GM23338 (cell line): ENCODE results near the gene EFS.
"Not testable (repeated sequence)": the region's sequence is repeated elsewhere in the genome, so short reads cannot be mapped to it uniquely, and the experiment has no call there.

Experiments
- CREB1 ChIP-seq: fragments of 250-450 bp; sonication (Bioruptor Pico); IDR thresholded peaks from 2 replicates; pipeline ENCODE4 v1.5.0; 2020; ENCODE audit warnings: low read depth, mild to moderate bottlenecking, moderate library complexity
- EZH2 ChIP-seq: fragments of 200-600 bp; sonication (generic); IDR thresholded peaks from one replicate; pipeline ENCODE4 v1.8.0; 2017; ENCODE audit warnings: antibody characterized with exemption, mild to moderate bottlenecking, low read depth; ENCODE audit not compliant: unreplicated experiment
- EZH2phosphoT487 ChIP-seq: fragments of 200-600 bp; sonication (generic); IDR thresholded peaks from one replicate; pipeline ENCODE4 v1.8.1; 2018; ENCODE audit warnings: antibody characterized with exemption; ENCODE audit not compliant: unreplicated experiment
- NANOG ChIP-seq: IDR thresholded peaks from 2 replicates; pipeline ENCODE4 v1.6.1; 2016; ENCODE audit warnings: antibody characterized with exemption, borderline replicate concordance
- POLR2AphosphoS5 ChIP-seq: IDR thresholded peaks from 2 replicates; pipeline ENCODE4 v1.6.1; 2016; ENCODE audit warnings: antibody characterized with exemption, low read depth
- TF ChIP-seq, protein P1 (sequence below), 2 experiments: fragments of 200-600 bp in 1 of 2; sonication (generic) in 1 of 2; conservative IDR thresholded peaks; 2 replicates each; pipeline versions ENCODE4 v1.5.1 to v1.6.1; 2016 to 2017; ENCODE audit warnings: antibody characterized with exemption in 2 of 2, low read depth in 2 of 2, mild to moderate bottlenecking in 2 of 2, moderate library complexity in 1 of 2
- TF ChIP-seq, protein P2 (sequence below): IDR thresholded peaks from one replicate; pipeline ENCODE4 v1.6.1; 2018; ENCODE audit warnings: antibody characterized with exemption; ENCODE audit not compliant: unreplicated experiment
- TF ChIP-seq, protein P3 (sequence below): fragments of 250-450 bp; sonication (Bioruptor Pico); IDR thresholded peaks from 2 replicates; pipeline ENCODE4 v1.5.0; 2020; ENCODE audit warnings: mild to moderate bottlenecking, moderate library complexity

DNA sequence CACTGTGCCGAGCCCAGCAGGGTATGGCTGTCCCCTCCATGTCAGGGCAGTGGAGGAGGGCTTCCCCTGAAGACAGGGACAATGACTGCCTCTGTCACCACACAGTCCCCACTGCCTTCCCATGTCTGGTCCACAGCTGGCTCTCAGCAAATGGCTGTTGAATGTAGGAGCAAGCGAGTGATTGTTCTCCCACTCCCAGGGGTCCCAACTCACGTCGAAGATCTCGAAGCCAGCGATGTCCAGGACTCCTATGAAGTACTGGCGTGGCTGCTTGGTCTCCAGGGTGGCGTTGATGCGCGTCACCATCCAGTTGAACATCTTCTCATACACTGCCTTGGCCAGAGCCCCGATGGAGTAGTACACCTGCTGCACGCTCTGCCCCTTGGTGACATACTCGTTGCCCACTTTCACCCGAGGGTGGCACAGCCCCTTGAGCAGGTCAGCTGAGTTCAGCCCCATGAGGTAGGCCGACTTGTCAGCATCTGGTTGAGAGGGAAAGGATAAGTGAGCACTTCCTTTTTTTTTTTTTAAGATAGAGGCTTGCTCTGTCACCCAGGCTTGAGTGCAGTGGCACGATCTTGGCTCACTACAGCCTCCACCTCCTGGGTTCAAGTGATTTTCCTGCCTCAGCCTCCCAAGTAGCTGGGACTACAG lies 35.7 kb upstream of the EFS start:
- not testable (repeated sequence) for TF ChIP-seq EZH2; CREB1 (CRISPR knock-in tag); EZH2phosphoT487; POLR2AphosphoS5; NANOG
- TF ChIP-seq, protein P1, sequence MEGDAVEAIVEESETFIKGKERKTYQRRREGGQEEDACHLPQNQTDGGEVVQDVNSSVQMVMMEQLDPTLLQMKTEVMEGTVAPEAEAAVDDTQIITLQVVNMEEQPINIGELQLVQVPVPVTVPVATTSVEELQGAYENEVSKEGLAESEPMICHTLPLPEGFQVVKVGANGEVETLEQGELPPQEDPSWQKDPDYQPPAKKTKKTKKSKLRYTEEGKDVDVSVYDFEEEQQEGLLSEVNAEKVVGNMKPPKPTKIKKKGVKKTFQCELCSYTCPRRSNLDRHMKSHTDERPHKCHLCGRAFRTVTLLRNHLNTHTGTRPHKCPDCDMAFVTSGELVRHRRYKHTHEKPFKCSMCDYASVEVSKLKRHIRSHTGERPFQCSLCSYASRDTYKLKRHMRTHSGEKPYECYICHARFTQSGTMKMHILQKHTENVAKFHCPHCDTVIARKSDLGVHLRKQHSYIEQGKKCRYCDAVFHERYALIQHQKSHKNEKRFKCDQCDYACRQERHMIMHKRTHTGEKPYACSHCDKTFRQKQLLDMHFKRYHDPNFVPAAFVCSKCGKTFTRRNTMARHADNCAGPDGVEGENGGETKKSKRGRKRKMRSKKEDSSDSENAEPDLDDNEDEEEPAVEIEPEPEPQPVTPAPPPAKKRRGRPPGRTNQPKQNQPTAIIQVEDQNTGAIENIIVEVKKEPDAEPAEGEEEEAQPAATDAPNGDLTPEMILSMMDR (conservative IDR thresholded peaks at IDR 0.05; ENCODE audit: low read depth in 2 of 2), result not testable (repeated sequence)
- TF ChIP-seq, protein P2, sequence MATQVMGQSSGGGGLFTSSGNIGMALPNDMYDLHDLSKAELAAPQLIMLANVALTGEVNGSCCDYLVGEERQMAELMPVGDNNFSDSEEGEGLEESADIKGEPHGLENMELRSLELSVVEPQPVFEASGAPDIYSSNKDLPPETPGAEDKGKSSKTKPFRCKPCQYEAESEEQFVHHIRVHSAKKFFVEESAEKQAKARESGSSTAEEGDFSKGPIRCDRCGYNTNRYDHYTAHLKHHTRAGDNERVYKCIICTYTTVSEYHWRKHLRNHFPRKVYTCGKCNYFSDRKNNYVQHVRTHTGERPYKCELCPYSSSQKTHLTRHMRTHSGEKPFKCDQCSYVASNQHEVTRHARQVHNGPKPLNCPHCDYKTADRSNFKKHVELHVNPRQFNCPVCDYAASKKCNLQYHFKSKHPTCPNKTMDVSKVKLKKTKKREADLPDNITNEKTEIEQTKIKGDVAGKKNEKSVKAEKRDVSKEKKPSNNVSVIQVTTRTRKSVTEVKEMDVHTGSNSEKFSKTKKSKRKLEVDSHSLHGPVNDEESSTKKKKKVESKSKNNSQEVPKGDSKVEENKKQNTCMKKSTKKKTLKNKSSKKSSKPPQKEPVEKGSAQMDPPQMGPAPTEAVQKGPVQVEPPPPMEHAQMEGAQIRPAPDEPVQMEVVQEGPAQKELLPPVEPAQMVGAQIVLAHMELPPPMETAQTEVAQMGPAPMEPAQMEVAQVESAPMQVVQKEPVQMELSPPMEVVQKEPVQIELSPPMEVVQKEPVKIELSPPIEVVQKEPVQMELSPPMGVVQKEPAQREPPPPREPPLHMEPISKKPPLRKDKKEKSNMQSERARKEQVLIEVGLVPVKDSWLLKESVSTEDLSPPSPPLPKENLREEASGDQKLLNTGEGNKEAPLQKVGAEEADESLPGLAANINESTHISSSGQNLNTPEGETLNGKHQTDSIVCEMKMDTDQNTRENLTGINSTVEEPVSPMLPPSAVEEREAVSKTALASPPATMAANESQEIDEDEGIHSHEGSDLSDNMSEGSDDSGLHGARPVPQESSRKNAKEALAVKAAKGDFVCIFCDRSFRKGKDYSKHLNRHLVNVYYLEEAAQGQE, result not testable (repeated sequence)
- TF ChIP-seq, protein P3, sequence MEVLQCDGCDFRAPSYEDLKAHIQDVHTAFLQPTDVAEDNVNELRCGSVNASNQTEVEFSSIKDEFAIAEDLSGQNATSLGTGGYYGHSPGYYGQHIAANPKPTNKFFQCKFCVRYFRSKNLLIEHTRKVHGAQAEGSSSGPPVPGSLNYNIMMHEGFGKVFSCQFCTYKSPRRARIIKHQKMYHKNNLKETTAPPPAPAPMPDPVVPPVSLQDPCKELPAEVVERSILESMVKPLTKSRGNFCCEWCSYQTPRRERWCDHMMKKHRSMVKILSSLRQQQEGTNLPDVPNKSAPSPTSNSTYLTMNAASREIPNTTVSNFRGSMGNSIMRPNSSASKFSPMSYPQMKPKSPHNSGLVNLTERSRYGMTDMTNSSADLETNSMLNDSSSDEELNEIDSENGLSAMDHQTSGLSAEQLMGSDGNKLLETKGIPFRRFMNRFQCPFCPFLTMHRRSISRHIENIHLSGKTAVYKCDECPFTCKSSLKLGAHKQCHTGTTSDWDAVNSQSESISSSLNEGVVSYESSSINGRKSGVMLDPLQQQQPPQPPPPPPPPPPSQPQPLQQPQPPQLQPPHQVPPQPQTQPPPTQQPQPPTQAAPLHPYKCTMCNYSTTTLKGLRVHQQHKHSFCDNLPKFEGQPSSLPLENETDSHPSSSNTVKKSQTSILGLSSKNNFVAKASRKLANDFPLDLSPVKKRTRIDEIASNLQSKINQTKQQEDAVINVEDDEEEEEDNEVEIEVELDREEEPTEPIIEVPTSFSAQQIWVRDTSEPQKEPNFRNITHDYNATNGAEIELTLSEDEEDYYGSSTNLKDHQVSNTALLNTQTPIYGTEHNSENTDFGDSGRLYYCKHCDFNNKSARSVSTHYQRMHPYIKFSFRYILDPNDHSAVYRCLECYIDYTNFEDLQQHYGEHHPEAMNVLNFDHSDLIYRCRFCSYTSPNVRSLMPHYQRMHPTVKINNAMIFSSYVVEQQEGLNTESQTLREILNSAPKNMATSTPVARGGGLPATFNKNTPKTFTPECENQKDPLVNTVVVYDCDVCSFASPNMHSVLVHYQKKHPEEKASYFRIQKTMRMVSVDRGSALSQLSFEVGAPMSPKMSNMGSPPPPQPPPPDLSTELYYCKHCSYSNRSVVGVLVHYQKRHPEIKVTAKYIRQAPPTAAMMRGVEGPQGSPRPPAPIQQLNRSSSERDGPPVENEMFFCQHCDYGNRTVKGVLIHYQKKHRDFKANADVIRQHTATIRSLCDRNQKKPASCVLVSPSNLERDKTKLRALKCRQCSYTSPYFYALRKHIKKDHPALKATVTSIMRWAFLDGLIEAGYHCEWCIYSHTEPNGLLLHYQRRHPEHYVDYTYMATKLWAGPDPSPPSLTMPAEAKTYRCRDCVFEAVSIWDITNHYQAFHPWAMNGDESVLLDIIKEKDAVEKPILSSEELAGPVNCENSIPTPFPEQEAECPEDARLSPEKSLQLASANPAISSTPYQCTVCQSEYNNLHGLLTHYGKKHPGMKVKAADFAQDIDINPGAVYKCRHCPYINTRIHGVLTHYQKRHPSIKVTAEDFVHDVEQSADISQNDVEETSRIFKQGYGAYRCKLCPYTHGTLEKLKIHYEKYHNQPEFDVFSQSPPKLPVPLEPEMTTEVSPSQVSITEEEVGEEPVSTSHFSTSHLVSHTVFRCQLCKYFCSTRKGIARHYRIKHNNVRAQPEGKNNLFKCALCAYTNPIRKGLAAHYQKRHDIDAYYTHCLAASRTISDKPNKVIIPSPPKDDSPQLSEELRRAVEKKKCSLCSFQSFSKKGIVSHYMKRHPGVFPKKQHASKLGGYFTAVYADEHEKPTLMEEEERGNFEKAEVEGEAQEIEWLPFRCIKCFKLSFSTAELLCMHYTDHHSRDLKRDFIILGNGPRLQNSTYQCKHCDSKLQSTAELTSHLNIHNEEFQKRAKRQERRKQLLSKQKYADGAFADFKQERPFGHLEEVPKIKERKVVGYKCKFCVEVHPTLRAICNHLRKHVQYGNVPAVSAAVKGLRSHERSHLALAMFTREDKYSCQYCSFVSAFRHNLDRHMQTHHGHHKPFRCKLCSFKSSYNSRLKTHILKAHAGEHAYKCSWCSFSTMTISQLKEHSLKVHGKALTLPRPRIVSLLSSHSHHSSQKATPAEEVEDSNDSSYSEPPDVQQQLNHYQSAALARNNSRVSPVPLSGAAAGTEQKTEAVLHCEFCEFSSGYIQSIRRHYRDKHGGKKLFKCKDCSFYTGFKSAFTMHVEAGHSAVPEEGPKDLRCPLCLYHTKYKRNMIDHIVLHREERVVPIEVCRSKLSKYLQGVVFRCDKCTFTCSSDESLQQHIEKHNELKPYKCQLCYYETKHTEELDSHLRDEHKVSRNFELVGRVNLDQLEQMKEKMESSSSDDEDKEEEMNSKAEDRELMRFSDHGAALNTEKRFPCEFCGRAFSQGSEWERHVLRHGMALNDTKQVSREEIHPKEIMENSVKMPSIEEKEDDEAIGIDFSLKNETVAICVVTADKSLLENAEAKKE (CRISPR knock-in tag), result not testable (repeated sequence)
